Spleen (tissue), 7 donors: ENCODE results near the gene ZNF415.

ENCODE experiments used
- CTCF ChIP-seq, 11 experiments: fragments of 200-600 bp in 7 of 11; fragments of 450-650 bp in 4 of 11; sonication (generic) in 4 of 11; IDR thresholded peaks in 8 of 11; conservative IDR thresholded peaks in 3 of 11; 1 replicate in 7 of 11; 2 replicates in 4 of 11; pipeline versions ENCODE4 v1.4.0 to v1.8.0; 2016 to 2021; ENCODE audit warnings: antibody characterized with exemption in 11 of 11, inconsistent platforms in 4 of 11, mild to moderate bottlenecking in 1 of 11
- POLR2A ChIP-seq, 3 donors: fragments of 450-650 bp; IDR thresholded peaks; one replicate each; pipeline ENCODE4 v1.5.1; 2017; ENCODE audit warnings: antibody characterized with exemption in 3 of 3, mild to moderate bottlenecking in 1 of 3
- POLR2AphosphoS5 ChIP-seq, 3 donors: sonication (generic); formaldehyde crosslinking; IDR thresholded peaks; one replicate each; pipeline ENCODE4 v1.5.1; 2017; ENCODE audit warnings: antibody characterized with exemption in 3 of 3
- donor health status: DM: no; HTN: no; CAD: no; lungs with moderate emphysema.
- donor health status: DM: no; HTN: no; CAD: no.
- donor health status: DM: no; HTN: no; CAD: no.

GRCh38 chr19:53102206-53102755 is 30.4 kb downstream of the ZNF415 start:
- TF ChIP-seq CTCF (IDR thresholded peaks at IDR 0.05 in 8 of 11, conservative IDR thresholded peaks at IDR 0.05 in 3 of 11) (no peak), POLR2AphosphoS5 (IDR thresholded peaks at IDR 0.05) (no peak), POLR2A (IDR thresholded peaks at IDR 0.05) (no peak)
